ENCODE data around the gene ATP9A.

Gene ATP9A

DNA sequence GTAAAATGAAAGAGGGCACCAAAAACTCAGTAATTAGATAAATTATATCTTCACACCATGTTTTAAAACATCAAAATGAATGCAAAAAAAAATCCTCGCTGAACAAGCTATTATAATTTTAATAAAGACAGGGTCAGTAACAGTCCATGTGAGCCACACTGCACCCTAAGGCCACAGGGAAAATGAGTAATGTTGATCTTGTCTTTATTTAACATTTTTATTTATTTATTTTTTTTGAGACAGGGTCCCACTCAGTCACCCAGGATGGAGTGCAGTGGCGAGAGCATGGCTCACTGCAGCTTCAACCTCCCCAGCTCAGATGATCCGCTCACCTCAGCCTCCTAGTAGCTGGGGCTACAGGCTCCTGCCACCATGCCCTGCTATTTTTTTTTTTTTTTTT, 217.0 kb downstream of the ATP9A start:
- DNase-seq (ENCODE audit: low read depth in 1 of 2, low spot score in 1 of 2): no peak
- no peak overlapping the region for H3K27ac ChIP-seq (replicated peaks)
- no peaks in the 10 kb centered on the region for H3K27me3 ChIP-seq (ENCODE audit: insufficient read depth, poor library complexity, severe bottlenecking)
- TF ChIP-seq SPI1 (IDR thresholded peaks at IDR 0.05; ENCODE audit: borderline replicate concordance, low read depth): no peak
- TF ChIP-seq, protein P1, sequence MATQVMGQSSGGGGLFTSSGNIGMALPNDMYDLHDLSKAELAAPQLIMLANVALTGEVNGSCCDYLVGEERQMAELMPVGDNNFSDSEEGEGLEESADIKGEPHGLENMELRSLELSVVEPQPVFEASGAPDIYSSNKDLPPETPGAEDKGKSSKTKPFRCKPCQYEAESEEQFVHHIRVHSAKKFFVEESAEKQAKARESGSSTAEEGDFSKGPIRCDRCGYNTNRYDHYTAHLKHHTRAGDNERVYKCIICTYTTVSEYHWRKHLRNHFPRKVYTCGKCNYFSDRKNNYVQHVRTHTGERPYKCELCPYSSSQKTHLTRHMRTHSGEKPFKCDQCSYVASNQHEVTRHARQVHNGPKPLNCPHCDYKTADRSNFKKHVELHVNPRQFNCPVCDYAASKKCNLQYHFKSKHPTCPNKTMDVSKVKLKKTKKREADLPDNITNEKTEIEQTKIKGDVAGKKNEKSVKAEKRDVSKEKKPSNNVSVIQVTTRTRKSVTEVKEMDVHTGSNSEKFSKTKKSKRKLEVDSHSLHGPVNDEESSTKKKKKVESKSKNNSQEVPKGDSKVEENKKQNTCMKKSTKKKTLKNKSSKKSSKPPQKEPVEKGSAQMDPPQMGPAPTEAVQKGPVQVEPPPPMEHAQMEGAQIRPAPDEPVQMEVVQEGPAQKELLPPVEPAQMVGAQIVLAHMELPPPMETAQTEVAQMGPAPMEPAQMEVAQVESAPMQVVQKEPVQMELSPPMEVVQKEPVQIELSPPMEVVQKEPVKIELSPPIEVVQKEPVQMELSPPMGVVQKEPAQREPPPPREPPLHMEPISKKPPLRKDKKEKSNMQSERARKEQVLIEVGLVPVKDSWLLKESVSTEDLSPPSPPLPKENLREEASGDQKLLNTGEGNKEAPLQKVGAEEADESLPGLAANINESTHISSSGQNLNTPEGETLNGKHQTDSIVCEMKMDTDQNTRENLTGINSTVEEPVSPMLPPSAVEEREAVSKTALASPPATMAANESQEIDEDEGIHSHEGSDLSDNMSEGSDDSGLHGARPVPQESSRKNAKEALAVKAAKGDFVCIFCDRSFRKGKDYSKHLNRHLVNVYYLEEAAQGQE (IDR thresholded peaks at IDR 0.05; ENCODE audit: insufficient replicate concordance, low read depth): no peak
- no peak for TF ChIP-seq GABPA (IDR thresholded peaks at IDR 0.05; ENCODE audit: low read depth)
- no peak for TF ChIP-seq POLR2AphosphoS5 (IDR thresholded peaks at IDR 0.05; ENCODE audit: low read depth)
- TF ChIP-seq, protein P2, sequence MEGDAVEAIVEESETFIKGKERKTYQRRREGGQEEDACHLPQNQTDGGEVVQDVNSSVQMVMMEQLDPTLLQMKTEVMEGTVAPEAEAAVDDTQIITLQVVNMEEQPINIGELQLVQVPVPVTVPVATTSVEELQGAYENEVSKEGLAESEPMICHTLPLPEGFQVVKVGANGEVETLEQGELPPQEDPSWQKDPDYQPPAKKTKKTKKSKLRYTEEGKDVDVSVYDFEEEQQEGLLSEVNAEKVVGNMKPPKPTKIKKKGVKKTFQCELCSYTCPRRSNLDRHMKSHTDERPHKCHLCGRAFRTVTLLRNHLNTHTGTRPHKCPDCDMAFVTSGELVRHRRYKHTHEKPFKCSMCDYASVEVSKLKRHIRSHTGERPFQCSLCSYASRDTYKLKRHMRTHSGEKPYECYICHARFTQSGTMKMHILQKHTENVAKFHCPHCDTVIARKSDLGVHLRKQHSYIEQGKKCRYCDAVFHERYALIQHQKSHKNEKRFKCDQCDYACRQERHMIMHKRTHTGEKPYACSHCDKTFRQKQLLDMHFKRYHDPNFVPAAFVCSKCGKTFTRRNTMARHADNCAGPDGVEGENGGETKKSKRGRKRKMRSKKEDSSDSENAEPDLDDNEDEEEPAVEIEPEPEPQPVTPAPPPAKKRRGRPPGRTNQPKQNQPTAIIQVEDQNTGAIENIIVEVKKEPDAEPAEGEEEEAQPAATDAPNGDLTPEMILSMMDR (IDR thresholded peaks at IDR 0.05; ENCODE audit: insufficient read depth, low read length): no peak
- no peak overlapping the region for H3K4me3 ChIP-seq (replicated peaks; ENCODE audit: insufficient read depth, low read length)

DNA sequence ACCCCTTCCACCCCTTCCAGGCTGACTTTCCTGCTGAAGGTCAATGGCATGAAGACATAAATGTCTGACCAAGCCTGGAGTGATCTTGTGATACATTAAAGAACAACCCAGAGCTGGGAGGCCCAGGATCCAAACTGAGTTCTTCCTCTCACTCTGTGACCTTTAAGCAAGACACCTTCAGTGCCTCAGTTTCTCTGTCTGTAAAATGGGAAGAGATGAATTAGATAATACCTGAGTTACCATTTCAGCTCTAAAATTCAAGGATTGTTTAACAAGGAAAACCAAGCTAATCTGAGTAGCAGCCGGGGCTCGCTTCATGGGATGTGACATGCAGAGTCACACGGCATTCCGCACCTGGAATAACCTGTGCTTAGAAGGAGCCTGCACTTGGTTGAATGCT, 218.7 kb downstream of the ATP9A start:
- DNase-seq (ENCODE audit: low read depth in 1 of 2, low spot score in 1 of 2): no peak

DNA sequence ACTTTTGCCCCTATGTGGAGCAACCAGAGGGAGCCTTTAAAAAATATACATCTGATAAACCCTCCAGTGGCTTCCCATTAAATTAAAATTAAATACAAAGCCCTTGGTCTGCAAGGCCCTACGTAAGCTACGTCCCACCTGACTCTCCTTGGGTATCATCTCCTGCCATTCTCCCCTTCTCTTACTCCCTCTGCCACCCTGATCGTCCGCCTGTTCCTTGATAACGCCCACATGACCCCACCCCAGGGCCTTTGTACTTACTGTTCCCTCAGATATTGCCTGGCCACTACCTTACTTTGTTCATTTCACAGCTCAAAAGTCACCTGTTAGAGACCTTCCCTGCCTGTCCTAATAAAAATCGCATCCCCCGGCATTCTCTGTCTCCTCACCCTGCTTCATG, 220.2 kb downstream of the ATP9A start:
- no peak for DNase-seq (ENCODE audit: low read depth in 1 of 2, low spot score in 1 of 2)
- Histone ChIP-seq H3K4me3 (replicated peaks; ENCODE audit: insufficient read depth, low read length) (no peak overlapping the region), H3K27me3 (ENCODE audit: insufficient read depth, poor library complexity, severe bottlenecking) (no peaks in the 10 kb centered on the region), H3K27ac (replicated peaks) (no peak overlapping the region)
- TF ChIP-seq POLR2AphosphoS5 (IDR thresholded peaks at IDR 0.05; ENCODE audit: low read depth): no peak
- no peak for TF ChIP-seq GABPA (IDR thresholded peaks at IDR 0.05; ENCODE audit: low read depth)
- no peak for TF ChIP-seq SPI1 (IDR thresholded peaks at IDR 0.05; ENCODE audit: borderline replicate concordance, low read depth)
- TF ChIP-seq, protein P2 (IDR thresholded peaks at IDR 0.05; ENCODE audit: insufficient read depth, low read length): no peak
- TF ChIP-seq, protein P1 (IDR thresholded peaks at IDR 0.05; ENCODE audit: insufficient replicate concordance, low read depth): no peak

More for the DNA sequence above, 218.7 kb downstream of the ATP9A start:
- TF ChIP-seq POLR2AphosphoS5 (IDR thresholded peaks at IDR 0.05; ENCODE audit: low read depth) (no peak), SPI1 (IDR thresholded peaks at IDR 0.05; ENCODE audit: borderline replicate concordance, low read depth) (no peak), GABPA (IDR thresholded peaks at IDR 0.05; ENCODE audit: low read depth) (no peak)
- TF ChIP-seq, protein P1 (IDR thresholded peaks at IDR 0.05; ENCODE audit: insufficient replicate concordance, low read depth): no peak
- no peak overlapping the region for H3K27ac ChIP-seq (replicated peaks)
- no peaks in the 10 kb centered on the region for H3K27me3 ChIP-seq (ENCODE audit: insufficient read depth, poor library complexity, severe bottlenecking)
- no peak overlapping the region for H3K4me3 ChIP-seq (replicated peaks; ENCODE audit: insufficient read depth, low read length)

All from HL-60 (cell line).